Stimulated activated CD4-positive, alpha-beta T cell treated with anti-CD3 and anti-CD28 coated beads, Interleukin-2, amount 100 ng/mL, for 24 hours (primary cell): ENCODE measurements around the gene PAPOLB.

Experiments used
- DNase-seq, 2 donors: peaks; one replicate each; pipeline ENCODE4 v3.0.0-alpha.2; 2020

PAPOLB gene

DNA sequence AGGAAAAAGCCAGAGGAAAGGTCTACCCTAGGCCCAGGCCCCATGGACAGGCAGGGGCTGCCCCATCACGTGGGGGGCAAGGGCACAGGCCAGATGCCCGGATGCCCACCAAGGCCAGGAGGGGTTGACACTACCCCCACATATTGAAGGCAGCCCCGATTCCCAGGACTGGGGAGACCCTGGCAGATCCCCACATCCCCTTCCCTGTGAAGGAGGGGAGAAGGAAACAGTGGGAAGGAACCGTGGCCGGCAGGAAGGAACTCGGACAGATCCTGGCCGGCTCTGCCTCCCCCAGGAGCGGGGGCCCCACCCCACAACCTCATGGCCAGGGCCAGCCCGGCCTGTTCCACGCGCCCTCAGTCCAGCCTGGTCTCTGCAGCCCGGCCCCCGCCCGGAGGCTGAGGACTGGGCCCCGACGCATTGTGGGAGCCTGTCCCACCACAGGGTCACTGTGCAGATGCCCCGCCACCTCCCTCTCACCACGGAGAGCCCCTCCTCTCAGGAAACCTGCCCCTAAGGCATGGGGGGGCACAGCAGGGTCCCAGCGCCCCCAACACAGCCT lies 41.3 kb downstream of the PAPOLB start:
- DNase-seq, result no peak

DNA sequence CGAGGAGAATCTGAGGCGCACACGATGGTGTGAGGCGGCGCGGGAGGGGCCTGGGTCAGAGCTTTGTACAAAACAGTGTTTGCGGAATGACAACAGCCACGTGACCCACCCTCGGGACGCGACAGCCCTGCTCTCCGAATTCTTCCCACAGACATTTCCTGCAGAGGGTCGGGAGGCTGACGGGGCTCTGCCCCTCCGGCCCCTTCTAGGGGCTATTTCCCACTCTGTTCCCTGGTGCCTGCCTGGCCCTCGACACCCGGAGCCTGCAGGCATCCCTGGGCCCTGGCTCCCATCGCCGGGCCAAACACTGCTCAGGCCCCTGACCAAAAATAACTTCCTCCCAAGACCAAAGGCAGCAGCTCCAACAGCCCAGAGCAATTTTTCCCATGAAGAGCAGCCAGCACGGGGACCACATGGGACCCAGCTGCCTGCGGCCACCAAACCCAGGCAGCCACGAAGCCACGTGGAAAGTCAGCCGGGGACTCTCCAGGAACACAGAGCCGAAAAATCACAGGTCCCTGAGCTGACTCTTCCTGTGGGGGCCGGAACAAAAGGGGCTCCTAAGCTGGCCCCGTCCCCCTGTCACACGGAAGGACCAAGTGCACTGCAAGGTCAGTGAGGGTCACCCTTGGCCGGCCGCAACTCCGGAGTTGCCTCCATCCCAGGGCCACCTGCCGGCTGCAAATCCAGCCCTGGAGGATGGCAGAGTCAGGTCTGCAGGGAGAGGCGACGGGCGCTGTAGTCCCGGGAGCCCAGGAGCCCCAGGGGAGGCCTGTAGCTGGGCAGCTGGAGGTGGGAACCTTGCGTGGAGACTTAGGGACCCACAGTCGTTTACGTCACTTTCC lies 42.0 kb downstream of the PAPOLB start:
- DNase-seq, result no peak

DNA sequence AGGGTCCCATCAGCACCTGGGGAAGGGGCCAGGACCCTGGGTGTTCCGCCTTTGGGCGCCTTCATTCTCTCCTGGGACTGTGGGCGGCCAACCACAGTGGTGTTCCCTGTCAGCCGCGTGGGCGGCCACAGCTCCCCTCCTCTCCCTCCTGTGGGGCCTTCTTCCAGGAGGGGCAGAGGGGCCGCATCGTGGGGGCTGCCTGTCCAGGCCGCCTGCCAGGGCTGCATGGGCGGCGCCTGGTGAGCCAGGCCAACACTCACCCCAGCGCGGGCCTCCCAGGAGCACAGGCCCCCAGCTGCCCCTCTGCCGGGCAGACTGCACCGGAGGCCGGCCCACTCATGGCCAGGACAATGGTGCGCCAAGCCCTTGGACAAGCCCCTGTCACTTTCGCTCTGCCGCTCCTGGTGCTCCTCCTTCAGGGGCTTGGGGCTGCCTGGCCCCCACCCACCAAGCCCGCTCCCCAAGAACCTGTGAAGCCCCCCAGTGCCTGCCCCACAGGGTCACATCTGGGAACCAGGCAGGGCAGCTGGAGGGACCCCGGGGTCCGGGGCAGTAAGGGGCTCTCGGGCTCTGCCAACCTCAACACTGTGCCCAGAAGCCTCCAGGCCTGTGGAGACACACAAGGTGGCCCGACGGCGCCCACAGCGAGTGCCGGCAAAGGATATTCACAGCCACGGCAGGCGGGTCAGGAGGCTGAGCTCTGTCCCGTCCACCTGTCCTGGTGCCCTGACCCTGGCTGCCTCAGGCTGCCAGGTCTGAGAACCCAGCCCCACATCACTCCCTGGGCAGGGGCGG lies 43.6 kb downstream of the PAPOLB start:
- DNase-seq, result no peak

DNA sequence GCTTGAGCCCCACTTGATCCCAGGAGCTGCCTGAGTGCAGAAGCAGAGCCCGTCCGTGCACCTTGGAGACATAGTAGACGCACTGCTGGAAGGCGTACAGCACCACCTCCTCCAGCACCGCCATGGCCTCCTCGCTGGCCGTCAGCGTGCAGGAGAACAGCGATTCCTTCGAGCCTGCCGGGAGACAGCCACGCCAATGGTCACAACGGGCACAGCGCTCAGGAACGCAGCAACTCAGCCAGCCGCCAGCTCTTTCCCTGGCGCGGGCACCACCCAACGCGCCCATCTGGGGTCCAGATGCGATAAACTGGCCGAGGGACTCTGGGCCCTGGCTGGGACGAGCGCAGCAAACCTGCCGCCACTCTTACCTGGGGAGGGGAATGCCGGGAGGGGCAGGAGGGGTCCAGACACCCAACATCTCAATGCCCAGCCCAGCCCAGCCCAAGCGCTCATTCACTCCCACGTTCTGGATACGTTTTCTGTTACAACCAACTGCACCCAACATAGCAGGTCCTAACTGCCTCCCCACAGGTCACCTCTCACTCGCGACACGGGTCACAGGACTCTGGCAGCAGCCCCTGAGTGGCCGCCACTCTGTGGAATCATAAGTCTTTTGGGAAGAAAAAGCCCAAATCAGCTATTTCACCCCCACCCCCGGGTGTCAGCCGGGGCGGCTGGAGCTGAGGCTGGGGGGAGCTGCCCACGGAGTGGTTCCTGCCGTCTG lies 44.5 kb downstream of the PAPOLB start:
- DNase-seq, result no peak

DNA sequence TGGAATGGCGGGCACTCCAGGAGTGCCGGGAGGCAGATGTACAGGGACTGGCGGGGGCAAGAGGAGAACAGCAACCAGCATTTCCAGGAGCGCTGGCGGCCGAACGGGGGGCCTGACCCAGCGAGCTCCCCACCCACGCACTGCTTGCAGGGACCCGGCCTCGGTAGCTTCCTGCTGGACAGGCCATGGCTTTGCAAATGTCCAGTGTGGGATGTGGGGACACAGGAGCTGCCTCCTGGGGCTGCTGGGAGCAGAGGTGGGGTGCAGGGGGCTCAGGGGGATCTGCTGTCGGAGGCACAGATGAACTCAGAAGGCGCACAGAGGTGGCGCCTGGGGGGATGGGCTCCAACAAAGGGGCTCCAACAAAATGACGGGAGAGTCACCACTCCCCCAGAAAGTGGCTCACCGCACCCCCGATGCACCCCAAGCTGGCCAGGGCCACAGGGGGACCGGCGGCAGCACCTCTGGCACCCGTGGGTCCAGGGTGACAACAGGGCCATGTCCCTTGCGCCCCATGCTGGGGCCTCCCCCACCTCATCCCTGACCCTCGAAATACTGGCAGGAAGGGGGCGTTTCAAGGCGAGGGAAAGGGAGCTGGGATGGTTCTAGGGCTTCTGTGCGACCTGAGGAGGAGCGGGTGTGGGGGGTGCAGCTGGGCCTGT lies 45.3 kb downstream of the PAPOLB start:
- DNase-seq, result no peak

DNA sequence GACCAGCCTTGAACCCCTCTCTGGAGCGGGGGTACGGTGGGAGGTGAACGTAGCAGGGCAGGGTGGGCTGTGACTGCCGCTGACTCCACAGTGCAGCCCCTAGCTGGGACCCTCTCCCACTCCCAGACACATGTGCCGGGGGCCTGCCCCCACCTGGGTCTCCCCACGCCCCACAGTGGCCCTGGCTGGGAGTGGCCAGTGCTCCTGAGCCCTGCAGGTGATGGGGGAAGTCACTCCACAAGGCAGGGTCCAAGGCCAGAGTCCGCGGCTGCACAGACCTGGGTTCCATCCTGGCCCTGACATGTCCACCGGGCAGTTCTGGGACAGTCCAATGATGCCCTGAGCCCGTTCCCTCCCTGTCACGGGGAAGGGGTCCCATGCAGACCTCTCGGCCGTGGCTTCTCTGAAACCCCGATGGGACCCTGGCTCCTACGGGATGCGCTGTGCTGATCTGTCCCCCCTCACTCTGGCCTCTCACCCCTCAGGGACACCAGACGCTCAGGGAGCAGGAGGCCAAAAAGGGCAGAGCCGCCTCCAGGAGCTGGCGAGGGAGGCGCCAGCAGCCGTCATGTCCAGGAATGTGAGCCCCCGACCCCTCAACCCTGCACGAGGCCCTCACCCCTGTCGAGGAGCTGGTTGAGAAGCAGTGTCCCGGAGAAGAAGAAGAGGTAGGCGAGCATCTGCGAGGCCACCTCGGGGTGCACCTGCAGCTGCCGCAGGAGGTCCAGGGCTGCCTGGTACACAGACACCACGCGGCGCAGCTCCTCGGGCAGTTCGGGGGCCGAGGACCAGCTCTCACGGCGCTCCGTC lies 46.0 kb downstream of the PAPOLB start:
- DNase-seq, result no peak

DNA sequence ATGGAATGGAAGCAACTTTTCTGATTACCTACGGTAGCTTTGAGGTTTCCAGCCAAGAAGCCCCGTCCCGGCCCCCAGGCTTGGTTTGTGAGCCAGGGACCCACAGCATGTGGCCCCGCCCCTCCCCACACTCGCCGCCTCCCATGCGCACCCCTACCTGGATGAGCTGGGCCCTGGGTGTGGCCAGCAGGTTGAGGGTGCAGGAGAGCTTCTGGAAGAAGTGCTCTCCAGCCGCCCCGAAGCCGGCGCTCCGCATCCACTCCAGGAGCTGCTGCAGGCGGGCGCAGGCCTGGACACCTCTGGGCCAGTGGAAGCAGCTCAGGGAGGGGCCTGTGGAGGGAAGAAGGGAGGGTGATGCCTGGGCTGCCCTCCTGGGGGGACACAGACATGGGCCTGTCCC lies 46.7 kb downstream of the PAPOLB start:
- no peak for DNase-seq

DNA sequence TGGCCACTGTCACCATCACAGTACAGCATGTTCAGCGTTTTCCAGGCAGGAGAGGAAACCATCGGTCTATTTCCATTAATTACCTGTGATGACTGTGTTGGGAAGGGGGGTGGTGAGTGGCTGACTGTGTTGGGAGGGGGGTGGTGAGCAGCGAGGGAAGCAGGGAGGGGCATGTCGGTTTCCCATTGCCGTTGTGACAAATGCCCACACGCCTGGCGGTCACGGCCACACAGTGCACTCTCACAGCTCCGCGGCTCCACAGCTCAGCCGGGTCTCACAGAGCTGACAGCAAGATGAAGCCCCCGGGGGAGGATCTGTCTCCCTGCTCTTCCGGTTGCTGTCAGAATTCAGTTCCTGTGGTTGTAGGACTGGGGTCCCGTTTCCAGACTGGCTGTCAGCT lies 47.4 kb downstream of the PAPOLB start:
- no peak for DNase-seq

DNA sequence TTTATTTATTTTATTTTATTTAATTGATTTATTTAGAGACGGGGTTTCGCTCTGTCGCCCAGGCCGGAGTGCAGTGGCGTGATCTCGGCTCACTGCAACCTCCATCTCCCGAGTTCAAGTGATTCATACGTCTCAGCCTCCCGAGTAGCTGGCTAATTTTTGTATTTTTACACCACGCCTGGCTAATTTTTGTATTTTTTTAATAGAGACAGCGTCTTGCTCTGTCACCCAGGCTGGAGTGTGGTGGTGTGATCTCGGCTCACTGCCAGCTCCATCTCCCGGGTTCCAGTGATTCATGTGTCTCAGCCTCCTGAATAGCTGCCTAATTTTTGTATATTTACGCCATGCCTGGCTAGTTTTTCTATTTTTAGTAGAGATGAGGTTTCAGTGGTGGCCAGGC lies 52.2 kb downstream of the PAPOLB start:
- DNase-seq, result no peak

DNA sequence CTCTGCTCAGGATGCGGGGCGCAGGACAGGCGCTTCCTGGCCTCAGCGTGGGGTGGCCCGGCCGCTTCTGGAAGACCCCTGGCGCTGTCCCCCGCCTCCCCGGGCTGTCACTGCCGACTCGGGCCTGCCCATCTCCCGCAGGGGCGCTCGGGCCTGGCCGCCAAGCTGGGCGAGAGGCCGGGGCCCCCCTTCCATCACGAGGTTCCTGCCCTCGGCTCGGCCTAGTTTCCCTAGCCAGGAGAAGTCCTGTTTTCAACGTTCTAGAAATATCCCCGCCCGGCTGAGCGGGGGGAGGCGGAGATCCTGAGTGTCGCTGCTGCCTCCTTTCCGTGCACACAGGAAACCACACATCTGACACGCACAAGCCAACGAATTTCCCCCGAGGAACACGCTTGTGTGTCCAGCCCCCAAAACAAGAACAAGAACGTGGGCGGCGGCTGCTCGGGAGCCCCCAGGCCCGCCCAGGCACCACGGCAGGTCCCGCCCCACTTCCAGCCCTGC lies 52.7 kb downstream of the PAPOLB start:
- DNase-seq, result peak in 1 of 2 donors; percentile 31

DNA sequence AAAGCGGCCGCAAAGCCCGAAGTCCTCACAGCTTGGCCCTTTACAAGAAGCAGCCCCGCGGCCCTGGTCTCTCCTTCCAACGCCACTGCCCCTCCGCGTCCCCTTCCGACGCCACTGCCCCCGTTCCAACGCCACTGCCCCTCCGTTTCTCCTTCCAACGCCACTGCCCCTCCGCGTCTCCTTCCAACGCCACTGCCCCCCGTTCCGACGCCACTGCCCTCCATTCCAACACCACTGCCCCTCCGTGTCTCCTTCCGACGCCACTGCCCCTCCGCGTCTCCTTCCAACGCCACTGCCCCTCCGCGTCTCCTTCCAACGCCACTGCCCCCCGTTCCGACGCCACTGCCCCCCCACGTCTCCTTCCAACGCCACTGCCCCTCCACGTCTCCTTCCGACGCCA lies 53.3 kb downstream of the PAPOLB start:
- no peak for DNase-seq

DNA sequence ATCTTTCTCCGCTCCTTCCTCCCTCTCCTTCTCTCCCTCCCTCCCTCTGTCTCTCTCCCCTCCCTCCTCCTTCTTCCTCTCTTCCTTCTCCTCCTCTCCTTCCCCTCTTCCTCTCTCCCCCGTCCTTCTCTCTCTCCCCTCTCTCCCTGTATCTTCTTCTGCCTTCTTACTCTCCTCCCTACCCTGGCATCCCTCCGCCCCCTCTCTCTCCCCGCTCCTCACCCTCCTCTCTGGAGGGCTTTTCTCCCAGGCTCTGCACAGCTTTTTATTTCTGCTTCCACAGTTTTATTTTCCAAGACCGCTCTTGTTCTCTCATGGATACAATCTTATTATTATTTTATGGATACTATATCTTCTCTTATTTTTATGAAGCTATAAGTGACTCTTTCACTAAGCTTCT lies 53.8 kb downstream of the PAPOLB start:
- no peak for DNase-seq
